ENCODE results near the gene NISCH. TPM values are rescaled to one million over a fixed set of nuclear protein-coding genes. Genes with fewer than 3 reads are reported as not detected.

NISCH gene
- total and polyA plus RNA-seq, 2 donors = 27.6 to 62.3 TPM

DNA sequence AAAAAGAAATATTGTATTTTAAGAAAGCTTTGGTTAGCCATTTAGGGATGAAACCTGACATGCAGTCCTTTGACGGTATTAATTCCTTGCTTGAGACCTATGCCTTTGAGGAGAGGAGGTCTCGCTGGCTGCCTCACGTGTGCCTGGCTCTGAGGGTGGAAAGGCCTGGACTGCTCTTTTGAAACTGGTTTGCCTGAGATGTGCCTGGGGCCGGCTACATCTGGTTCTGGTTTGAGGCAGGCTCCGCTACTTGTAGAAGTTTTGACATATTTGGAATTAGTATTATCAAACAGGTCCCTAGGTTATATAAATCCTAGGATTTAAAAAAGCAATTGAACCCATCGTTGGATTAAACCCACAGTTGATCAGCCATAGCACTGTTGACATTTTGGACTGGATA, 6.5 kb downstream of the NISCH start:
- H3K4me3 ChIP-seq (ENCODE audit: low read length in 2 of 2) = no peak overlapping the region
- DNase-seq (ENCODE audit: low read depth in 6 of 9, low spot score in 9 of 9) = no peak
- H3K27ac ChIP-seq (ENCODE audit: low read depth in 1 of 2, low read length in 1 of 2) = no peak overlapping the region
- H3K36me3 ChIP-seq (ENCODE audit: control insufficient read depth in 2 of 2, insufficient read depth in 2 of 2, low read length in 1 of 2) = peaks cover 52 to 72% of the 10 kb centered on the region in 2 donors
- no peaks in the 10 kb centered on the region for H3K27me3 ChIP-seq (ENCODE audit: control insufficient read depth in 2 of 2, insufficient read depth in 1 of 2, low read length in 1 of 2)
- H3K9me3 ChIP-seq (ENCODE audit: control insufficient read depth in 2 of 2, insufficient read depth in 1 of 2, low read length in 1 of 2) = no peaks in the 10 kb centered on the region
- WGBS = 96% methylated on average over 6 of the region's 6 CpGs
- H3K4me1 ChIP-seq (ENCODE audit: control insufficient read depth in 2 of 2, insufficient read depth in 2 of 2, low read length in 2 of 2) = peaks cover 4 to 13% of the 10 kb centered on the region in 2 donors

DNA sequence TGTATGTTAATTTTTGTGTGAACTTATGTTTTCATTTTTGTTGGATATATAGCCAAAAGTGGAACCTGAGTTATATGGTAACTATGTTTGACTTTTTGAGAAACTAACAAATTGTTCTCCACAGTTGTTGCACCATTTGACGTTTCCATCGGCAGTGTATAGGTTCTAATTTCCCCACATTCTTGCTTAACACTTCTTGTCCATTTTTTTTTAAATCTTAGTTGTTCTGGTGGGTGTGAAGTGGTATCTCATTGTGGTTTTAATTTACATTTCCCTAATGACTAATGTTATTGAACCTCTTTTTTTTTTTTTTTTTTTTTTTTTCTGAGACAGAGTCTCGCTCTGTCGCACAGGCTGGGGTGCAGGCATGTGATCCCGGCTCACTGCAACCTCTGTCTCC, 8.0 kb downstream of the NISCH start:
- DNase-seq (ENCODE audit: low read depth in 6 of 9, low spot score in 9 of 9) = no peak
- no peak overlapping the region for H3K27ac ChIP-seq (ENCODE audit: low read depth in 1 of 2, low read length in 1 of 2)
- peaks cover 64 to 69% of the 10 kb centered on the region in 2 donors for H3K36me3 ChIP-seq (ENCODE audit: control insufficient read depth in 2 of 2, insufficient read depth in 2 of 2, low read length in 1 of 2)
- H3K4me1 ChIP-seq (ENCODE audit: control insufficient read depth in 2 of 2, insufficient read depth in 2 of 2, low read length in 2 of 2) = peaks cover 0 to 7% of the 10 kb centered on the region in 2 donors
- H3K9me3 ChIP-seq (ENCODE audit: control insufficient read depth in 2 of 2, insufficient read depth in 1 of 2, low read length in 1 of 2) = no peaks in the 10 kb centered on the region
- 81% methylated on average over 5 of the region's 5 CpGs for WGBS
- H3K27me3 ChIP-seq (ENCODE audit: control insufficient read depth in 2 of 2, insufficient read depth in 1 of 2, low read length in 1 of 2) = no peaks in the 10 kb centered on the region
- H3K4me3 ChIP-seq (ENCODE audit: low read length in 2 of 2) = no peak overlapping the region

DNA sequence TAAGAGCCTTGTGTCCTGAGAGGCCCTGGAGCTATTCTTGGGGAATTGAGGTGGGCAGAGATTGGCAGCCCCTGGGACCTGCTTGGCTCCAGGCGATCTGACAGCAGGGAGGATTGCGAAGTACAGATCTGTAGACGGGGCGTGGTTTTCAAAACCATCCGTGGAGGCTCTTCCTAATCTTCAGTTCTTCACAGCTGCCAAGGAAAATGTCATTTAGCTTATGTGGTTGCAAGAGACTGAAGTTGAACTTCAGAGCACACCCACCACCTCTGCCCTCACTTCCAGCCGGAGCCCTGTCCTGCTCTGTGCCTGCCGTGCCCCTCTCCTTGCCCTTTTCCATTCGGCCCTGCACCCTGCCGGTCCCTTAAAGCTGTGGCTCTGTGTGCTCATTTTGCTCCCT, 12.9 kb downstream of the NISCH start:
- Histone ChIP-seq H3K36me3 (ENCODE audit: control insufficient read depth in 2 of 2, insufficient read depth in 2 of 2, low read length in 1 of 2) (peaks cover 64 to 71% of the 10 kb centered on the region in 2 donors), H3K4me3 (ENCODE audit: low read length in 2 of 2) (no peak overlapping the region), H3K27ac (ENCODE audit: low read depth in 1 of 2, low read length in 1 of 2) (no peak overlapping the region), H3K4me1 (ENCODE audit: control insufficient read depth in 2 of 2, insufficient read depth in 2 of 2, low read length in 2 of 2) (peaks cover 0 to 4% of the 10 kb centered on the region in 2 donors), H3K9me3 (ENCODE audit: control insufficient read depth in 2 of 2, insufficient read depth in 1 of 2, low read length in 1 of 2) (no peaks in the 10 kb centered on the region), H3K27me3 (ENCODE audit: control insufficient read depth in 2 of 2, insufficient read depth in 1 of 2, low read length in 1 of 2) (no peaks in the 10 kb centered on the region)
- WGBS = 88% methylated on average over 9 of the region's 9 CpGs
- no peak for DNase-seq (ENCODE audit: low read depth in 6 of 9, low spot score in 9 of 9)

DNA sequence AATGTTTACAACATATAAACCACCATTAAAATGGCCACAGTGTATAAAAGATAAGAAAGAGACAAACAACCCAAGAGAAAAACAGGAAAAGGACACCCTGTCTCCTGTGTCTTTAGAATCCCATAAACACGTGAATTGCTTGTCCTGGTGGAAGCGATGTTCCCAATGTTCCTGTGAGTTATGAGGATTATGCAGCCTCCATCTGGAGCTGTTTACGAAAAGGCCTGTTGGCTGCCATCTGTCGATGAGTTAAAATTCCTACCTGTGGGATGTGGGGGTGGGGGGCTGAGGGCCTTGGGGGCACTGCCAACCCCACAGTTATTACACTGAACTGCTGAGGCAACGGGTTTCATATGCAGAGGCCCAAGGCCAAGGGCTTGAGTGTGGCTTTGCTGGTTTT, 13.6 kb downstream of the NISCH start:
- DNase-seq (ENCODE audit: low read depth in 6 of 9, low spot score in 9 of 9) = no peak
- WGBS = 98% methylated on average over 5 of the region's 5 CpGs
- Histone ChIP-seq H3K27ac (ENCODE audit: low read depth in 1 of 2, low read length in 1 of 2) (no peak overlapping the region), H3K9me3 (ENCODE audit: control insufficient read depth in 2 of 2, insufficient read depth in 1 of 2, low read length in 1 of 2) (no peaks in the 10 kb centered on the region), H3K27me3 (ENCODE audit: control insufficient read depth in 2 of 2, insufficient read depth in 1 of 2, low read length in 1 of 2) (no peaks in the 10 kb centered on the region), H3K4me3 (ENCODE audit: low read length in 2 of 2) (no peak overlapping the region), H3K36me3 (ENCODE audit: control insufficient read depth in 2 of 2, insufficient read depth in 2 of 2, low read length in 1 of 2) (peaks cover 68 to 72% of the 10 kb centered on the region in 2 donors), H3K4me1 (ENCODE audit: control insufficient read depth in 2 of 2, insufficient read depth in 2 of 2, low read length in 2 of 2) (peaks cover 0 to 4% of the 10 kb centered on the region in 2 donors)

DNA sequence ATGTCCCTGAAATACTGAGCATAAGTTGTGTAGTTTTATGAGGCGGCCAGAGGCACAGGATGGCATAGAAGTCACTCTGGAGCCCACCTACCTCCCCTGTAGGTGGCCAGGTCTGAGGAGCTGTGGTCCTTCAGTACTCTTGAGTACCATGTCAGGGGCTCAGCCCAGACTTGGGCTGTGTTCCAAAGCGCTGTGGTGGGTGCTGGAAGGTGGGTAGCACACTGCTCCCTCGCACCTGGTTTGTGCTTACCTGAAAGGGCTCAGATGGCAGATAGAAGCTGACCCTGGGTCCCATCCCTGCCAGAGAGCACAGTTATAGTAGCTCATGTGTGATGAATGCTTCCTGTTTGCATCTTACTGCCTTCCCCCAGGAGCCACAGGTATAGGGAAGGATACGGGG, 15.5 kb downstream of the NISCH start:
- no peak for DNase-seq (ENCODE audit: low read depth in 6 of 9, low spot score in 9 of 9)
- 97% methylated on average over 4 of the region's 4 CpGs for WGBS
- Histone ChIP-seq H3K4me3 (ENCODE audit: low read length in 2 of 2) (no peak overlapping the region), H3K27me3 (ENCODE audit: control insufficient read depth in 2 of 2, insufficient read depth in 1 of 2, low read length in 1 of 2) (no peaks in the 10 kb centered on the region), H3K9me3 (ENCODE audit: control insufficient read depth in 2 of 2, insufficient read depth in 1 of 2, low read length in 1 of 2) (no peaks in the 10 kb centered on the region), H3K36me3 (ENCODE audit: control insufficient read depth in 2 of 2, insufficient read depth in 2 of 2, low read length in 1 of 2) (peaks cover 72 to 74% of the 10 kb centered on the region in 2 donors), H3K27ac (ENCODE audit: low read depth in 1 of 2, low read length in 1 of 2) (no peak overlapping the region), H3K4me1 (ENCODE audit: control insufficient read depth in 2 of 2, insufficient read depth in 2 of 2, low read length in 2 of 2) (peaks cover 0 to 4% of the 10 kb centered on the region in 2 donors)

DNA sequence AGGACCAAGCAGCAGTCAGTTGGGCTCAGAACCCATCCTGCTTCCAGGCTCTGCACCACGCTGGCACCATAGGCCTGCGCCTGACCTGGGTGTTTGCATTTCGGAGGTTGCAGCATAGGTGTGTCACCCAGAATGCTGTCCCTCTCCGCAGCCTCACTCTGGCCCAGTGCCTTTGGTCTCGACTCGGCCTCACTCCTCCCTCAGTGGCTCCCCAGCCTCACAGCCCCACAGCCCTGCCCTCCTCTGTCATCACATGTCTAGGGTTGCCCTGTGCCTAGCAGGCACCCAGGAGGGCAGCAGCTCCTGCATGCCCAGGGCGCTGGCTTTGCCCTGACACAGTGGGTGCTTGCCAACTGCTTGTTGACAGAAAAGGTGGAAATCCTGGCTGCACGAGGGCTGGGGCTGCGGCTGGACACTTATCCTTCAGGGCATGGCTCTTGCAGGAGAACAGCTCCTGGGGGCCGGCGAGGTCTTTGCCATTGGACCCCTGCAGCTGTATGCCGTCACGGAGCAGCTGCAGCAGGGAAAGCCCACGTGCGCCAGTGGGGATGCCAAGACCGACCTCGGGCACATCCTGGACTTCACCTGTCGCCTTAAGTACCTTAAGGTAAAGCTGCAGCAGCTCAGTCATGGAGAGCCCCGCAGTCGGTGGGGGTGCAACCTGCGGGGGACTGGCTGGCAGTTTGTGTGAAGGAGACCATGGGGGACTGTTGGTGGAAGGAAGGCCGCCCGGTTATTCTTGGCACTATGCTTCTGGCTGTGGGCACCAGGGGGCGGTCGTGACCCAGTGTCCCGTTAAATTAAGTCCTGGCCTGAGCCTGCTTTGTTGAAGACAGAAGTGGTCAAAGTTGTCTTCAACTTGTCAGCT, 16.2 kb downstream of the NISCH start:
- Histone ChIP-seq H3K36me3 (ENCODE audit: control insufficient read depth in 2 of 2, insufficient read depth in 2 of 2, low read length in 1 of 2) (peaks cover 72 to 78% of the 10 kb centered on the region in 2 donors), H3K9me3 (ENCODE audit: control insufficient read depth in 2 of 2, insufficient read depth in 1 of 2, low read length in 1 of 2) (no peaks in the 10 kb centered on the region), H3K4me1 (ENCODE audit: control insufficient read depth in 2 of 2, insufficient read depth in 2 of 2, low read length in 2 of 2) (peaks cover 0 to 4% of the 10 kb centered on the region in 2 donors), H3K27ac (ENCODE audit: low read depth in 1 of 2, low read length in 1 of 2) (no peak overlapping the region), H3K4me3 (ENCODE audit: low read length in 2 of 2) (no peak overlapping the region), H3K27me3 (ENCODE audit: control insufficient read depth in 2 of 2, insufficient read depth in 1 of 2, low read length in 1 of 2) (no peaks in the 10 kb centered on the region)
- 79% methylated on average over 26 of the region's 26 CpGs for WGBS
- DNase-seq (ENCODE audit: low read depth in 6 of 9, low spot score in 9 of 9) = peak in 1 of 9 donors; percentile 18

DNA sequence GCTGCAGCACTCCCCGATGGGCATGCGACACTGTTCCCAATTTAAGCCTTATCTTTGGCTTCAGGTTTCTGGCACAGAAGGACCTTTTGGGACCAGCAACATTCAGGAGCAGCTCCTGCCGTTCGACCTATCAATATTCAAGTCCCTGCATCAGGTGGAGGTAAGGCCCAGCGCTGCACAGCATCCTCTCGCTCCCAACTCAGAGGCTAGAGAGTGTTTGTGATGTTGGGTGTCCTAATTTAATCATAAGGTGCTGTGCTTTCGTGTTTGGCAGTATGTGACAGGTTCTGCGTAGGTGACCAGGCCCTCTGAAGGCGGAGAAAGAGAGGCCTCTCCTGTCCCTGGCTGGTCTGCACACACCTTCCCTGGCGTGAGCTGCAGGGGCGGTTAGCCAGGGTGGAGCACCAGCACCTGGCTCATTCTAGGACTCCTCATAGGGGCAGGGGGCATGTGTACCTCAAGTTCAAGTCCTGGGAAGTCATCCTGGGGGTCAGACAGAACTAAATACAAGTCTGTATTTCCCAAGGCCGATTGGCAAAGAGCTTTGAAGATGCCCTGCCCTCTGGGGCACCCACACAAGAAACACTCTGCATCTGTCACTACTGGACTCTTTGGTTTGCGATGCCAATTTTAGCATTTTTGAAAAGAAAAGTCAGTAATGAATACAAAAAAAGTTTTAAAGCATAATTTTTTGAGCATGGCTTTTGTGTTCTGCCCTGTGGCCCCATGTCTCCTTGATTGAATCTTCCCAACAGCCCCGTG, 17.0 kb downstream of the NISCH start:
- 86% methylated on average over 14 of the region's 14 CpGs for WGBS
- Histone ChIP-seq H3K27ac (ENCODE audit: low read depth in 1 of 2, low read length in 1 of 2) (no peak overlapping the region), H3K27me3 (ENCODE audit: control insufficient read depth in 2 of 2, insufficient read depth in 1 of 2, low read length in 1 of 2) (no peaks in the 10 kb centered on the region), H3K9me3 (ENCODE audit: control insufficient read depth in 2 of 2, insufficient read depth in 1 of 2, low read length in 1 of 2) (no peaks in the 10 kb centered on the region), H3K36me3 (ENCODE audit: control insufficient read depth in 2 of 2, insufficient read depth in 2 of 2, low read length in 1 of 2) (peaks cover 75 to 79% of the 10 kb centered on the region in 2 donors), H3K4me3 (ENCODE audit: low read length in 2 of 2) (no peak overlapping the region), H3K4me1 (ENCODE audit: control insufficient read depth in 2 of 2, insufficient read depth in 2 of 2, low read length in 2 of 2) (peaks cover 0 to 4% of the 10 kb centered on the region in 2 donors)
- no peak for DNase-seq (ENCODE audit: low read depth in 6 of 9, low spot score in 9 of 9)

DNA sequence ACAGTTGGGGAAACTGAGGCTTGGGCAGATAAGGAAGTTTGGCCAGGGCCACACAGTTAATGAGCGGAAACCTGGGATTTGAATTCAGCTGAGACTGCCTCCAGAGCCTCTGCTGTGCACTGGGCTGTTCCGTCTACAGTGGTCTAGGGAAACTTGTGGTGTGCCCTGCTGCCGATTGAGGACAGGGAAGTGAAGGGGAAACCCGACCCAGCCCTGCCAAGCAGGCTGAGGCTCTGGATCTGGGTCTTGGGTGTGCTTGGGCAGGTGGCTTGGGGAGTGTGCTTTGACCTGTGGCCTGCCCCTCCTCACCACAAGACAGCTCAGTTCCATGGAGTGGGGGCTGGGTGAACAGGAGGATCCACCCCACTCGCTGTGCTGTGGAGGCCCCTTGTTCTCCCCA, 17.6 kb downstream of the NISCH start:
- Histone ChIP-seq H3K36me3 (ENCODE audit: control insufficient read depth in 2 of 2, insufficient read depth in 2 of 2, low read length in 1 of 2) (peaks cover 79 to 80% of the 10 kb centered on the region in 2 donors), H3K9me3 (ENCODE audit: control insufficient read depth in 2 of 2, insufficient read depth in 1 of 2, low read length in 1 of 2) (no peaks in the 10 kb centered on the region), H3K4me3 (ENCODE audit: low read length in 2 of 2) (no peak overlapping the region), H3K4me1 (ENCODE audit: control insufficient read depth in 2 of 2, insufficient read depth in 2 of 2, low read length in 2 of 2) (peaks cover 0 to 4% of the 10 kb centered on the region in 2 donors), H3K27ac (ENCODE audit: low read depth in 1 of 2, low read length in 1 of 2) (no peak overlapping the region), H3K27me3 (ENCODE audit: control insufficient read depth in 2 of 2, insufficient read depth in 1 of 2, low read length in 1 of 2) (no peaks in the 10 kb centered on the region)
- DNase-seq (ENCODE audit: low read depth in 6 of 9, low spot score in 9 of 9) = no peak
- WGBS = 96% methylated on average over 5 of the region's 5 CpGs

All from thymus (tissue), 11 donors.